Left ventricle myocardium inferior (tissue), 1 donor: Measurements from ENCODE around the gene NXNL1. TPM values are rescaled to one million over a fixed set of nuclear protein-coding genes. Genes with fewer than 3 reads are reported as not detected.

ENCODE experiments used
- DNase-seq: peaks from one replicate; pipeline ENCODE4 v3.0.0-alpha.2; 2020
- H3K27ac ChIP-seq: fragments of 200-600 bp; replicated peaks from 2 replicates; pipeline ENCODE4 v1.8.0; 2021
- H3K27me3 ChIP-seq: fragments of 200-600 bp; 2 replicates; pipeline ENCODE4 v1.8.0; 2021; ENCODE audit warnings: low read depth
- H3K36me3 ChIP-seq: fragments of 200-600 bp; 2 replicates; pipeline ENCODE4 v1.8.0; 2021
- H3K4me1 ChIP-seq: fragments of 200-600 bp; 2 replicates; pipeline ENCODE4 v1.8.0; 2021
- H3K4me3 ChIP-seq: fragments of 200-600 bp; 2 replicates; pipeline ENCODE4 v1.8.0; 2021; ENCODE audit warnings: mild to moderate bottlenecking, moderate library complexity
- H3K9me3 ChIP-seq: fragments of 200-600 bp; replicated peaks from 2 replicates; pipeline ENCODE4 v1.8.0; 2021
- intact Hi-C: fragments of 100-400 bp; cut with micrococcal nuclease; formaldehyde crosslinking; loops from one replicate; pipeline ENCODE4 v1.11.0; 2022
- total RNA-seq: library from RNA; stranded (reverse); fragmentation: NEBNext Ultra II Directional; extraction: Animal tissue kit (Norgen Biotek cat#: 25700); gene quantifications from one replicate; pipeline ENCODE4 v1.2.1, GENCODE V29; 2021
- TF ChIP-seq, protein P1 (sequence below): fragments of 200-600 bp; IDR thresholded peaks from 2 replicates; pipeline ENCODE4 v1.8.0; 2021; ENCODE audit warnings: antibody characterized with exemption, mild to moderate bottlenecking, borderline replicate concordance
- donor health status: DM: no; HTN: yes; CAD: no; lungs with severe emphysema.

NXNL1 gene
- total RNA-seq, 1 donor from 2014 or later, result 0.33 TPM

DNA sequence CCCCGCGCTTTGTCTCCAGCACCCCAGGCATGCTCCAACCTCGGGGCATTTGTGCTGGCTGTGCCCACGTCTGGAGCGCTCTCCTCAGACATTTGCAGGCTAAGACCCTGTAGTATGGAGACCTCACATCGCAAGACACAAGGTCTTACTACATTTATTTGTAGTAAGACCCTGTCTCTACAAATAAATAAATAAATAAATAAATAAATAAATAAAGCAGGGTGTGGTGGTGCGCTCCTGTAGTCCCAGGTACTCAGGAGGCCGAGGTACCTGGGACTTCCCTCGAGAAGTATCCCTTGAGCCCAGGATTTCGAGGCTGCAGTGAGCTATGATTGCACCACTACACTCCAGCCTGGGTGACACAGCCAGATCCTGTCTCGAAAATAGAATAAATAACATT, 4.6 kb downstream of the NXNL1 start:
- DNase-seq, result no peak
- TF ChIP-seq, protein P1, sequence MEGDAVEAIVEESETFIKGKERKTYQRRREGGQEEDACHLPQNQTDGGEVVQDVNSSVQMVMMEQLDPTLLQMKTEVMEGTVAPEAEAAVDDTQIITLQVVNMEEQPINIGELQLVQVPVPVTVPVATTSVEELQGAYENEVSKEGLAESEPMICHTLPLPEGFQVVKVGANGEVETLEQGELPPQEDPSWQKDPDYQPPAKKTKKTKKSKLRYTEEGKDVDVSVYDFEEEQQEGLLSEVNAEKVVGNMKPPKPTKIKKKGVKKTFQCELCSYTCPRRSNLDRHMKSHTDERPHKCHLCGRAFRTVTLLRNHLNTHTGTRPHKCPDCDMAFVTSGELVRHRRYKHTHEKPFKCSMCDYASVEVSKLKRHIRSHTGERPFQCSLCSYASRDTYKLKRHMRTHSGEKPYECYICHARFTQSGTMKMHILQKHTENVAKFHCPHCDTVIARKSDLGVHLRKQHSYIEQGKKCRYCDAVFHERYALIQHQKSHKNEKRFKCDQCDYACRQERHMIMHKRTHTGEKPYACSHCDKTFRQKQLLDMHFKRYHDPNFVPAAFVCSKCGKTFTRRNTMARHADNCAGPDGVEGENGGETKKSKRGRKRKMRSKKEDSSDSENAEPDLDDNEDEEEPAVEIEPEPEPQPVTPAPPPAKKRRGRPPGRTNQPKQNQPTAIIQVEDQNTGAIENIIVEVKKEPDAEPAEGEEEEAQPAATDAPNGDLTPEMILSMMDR, result no peak
- H3K4me3 ChIP-seq, result no peak overlapping the region
- H3K27ac ChIP-seq, result no peak overlapping the region
- H3K36me3 ChIP-seq, result no peaks in the 10 kb centered on the region
- H3K9me3 ChIP-seq, result no peaks in the 10 kb centered on the region
- intact Hi-C loops, result no loop called here
- peaks cover 6% of the 10 kb centered on the region for H3K4me1 ChIP-seq
- H3K27me3 ChIP-seq, result peaks cover 98% of the 10 kb centered on the region

DNA sequence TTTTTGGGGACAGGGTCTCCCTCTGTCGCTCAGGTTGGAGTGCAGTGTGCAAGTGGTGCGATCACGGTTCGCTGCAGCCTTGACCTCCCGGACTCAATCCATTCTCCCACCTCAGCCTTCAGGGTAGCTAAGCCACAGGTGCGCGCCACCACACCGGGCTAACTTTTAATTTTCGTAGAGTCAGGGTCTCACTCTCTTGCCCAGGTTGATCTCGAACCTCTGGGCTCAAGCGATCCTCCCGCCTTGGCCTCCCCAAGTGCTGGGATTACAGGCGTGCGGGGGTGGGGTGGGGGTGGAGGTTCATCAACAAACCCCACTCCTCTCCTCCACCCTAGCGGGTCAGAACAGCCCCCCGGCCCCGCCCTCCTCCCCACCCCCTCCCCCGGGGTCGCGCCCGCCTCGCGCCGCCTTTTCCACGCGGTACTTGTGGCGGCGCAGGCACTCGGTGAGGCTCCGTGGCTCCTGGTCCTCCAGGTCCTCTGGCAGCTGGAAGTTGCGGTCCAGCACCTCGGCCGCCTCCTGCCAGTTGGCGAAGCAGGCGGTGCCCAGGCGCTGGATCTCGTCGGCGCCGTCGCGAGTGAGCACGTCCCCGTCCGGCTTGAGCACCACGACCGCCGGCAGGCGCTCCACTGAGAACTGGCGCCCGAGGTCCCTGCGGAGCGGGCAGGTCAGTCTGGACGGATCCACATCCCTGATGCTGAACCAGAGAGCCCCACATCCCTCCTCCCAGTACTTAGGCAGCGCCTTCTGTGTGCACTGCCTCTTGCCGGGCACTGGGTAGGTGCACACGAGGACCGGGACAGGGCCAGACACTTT, 5.2 kb downstream of the NXNL1 start:
- H3K4me3 ChIP-seq, result no peak overlapping the region
- intact Hi-C loops, result no loop called here
- no peak for DNase-seq
- H3K27ac ChIP-seq, result no peak overlapping the region
- H3K36me3 ChIP-seq, result no peaks in the 10 kb centered on the region
- H3K4me1 ChIP-seq, result peaks cover 6% of the 10 kb centered on the region
- H3K27me3 ChIP-seq, result peaks cover 96% of the 10 kb centered on the region
- no peaks in the 10 kb centered on the region for H3K9me3 ChIP-seq
- TF ChIP-seq, protein P1, result no peak

DNA sequence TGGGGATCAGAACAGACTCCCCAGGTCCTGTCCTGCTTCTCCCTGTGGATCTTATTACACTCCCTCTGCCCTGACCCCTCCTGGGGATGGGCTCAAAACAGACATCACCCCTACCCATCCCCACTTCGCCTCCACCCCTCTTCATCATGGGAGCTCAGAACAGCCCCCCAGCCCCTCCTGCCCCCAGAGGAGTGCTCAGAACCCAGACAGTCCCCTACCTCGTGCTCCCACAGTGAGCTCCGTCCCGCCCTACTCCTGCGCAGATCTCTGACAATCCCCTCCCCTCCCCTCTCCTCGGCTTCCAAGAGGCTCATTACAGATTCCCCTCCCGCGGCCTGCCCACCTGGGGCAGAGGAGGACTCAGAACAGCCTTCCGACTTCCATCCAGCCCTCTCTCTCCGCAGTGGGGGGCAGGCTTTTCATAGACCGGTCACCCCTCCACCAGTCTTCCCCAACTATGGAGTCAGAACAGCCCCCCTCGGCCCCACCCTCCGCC, 6.1 kb downstream of the NXNL1 start:
- Histone ChIP-seq H3K36me3 (no peaks in the 10 kb centered on the region), H3K9me3 (no peaks in the 10 kb centered on the region), H3K4me3 (no peak overlapping the region), H3K27ac (no peak overlapping the region), H3K4me1 (peaks cover 6% of the 10 kb centered on the region), H3K27me3 (peaks cover 96% of the 10 kb centered on the region)
- intact Hi-C loops, result no loop called here
- DNase-seq, result no peak
- TF ChIP-seq, protein P1, result no peak

DNA sequence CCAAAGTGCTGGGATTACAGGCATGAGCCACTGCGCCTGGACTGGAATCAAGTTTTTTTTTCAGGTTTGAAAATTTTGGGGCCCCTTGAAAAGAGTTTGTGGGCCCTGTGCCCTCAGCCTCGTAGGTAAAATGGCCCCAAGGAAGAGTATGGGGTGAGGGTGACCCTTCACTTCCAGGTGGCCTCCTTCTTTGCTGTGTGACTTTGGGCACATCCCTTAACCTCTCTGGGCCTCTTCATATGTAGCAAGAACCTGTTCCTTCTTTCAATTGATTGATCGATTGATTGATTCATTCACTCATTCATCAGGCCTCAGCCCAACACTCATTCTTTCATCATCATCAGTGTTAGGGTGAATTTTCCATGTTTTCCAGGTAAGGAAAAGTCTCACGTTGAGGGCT, 8.9 kb downstream of the NXNL1 start:
- TF ChIP-seq, protein P1, result no peak
- Histone ChIP-seq H3K36me3 (no peaks in the 10 kb centered on the region), H3K27me3 (peaks cover 81% of the 10 kb centered on the region), H3K4me3 (no peak overlapping the region), H3K27ac (no peak overlapping the region), H3K4me1 (peaks cover 14% of the 10 kb centered on the region), H3K9me3 (no peaks in the 10 kb centered on the region)
- intact Hi-C loops, result no loop called here
- no peak for DNase-seq

DNA sequence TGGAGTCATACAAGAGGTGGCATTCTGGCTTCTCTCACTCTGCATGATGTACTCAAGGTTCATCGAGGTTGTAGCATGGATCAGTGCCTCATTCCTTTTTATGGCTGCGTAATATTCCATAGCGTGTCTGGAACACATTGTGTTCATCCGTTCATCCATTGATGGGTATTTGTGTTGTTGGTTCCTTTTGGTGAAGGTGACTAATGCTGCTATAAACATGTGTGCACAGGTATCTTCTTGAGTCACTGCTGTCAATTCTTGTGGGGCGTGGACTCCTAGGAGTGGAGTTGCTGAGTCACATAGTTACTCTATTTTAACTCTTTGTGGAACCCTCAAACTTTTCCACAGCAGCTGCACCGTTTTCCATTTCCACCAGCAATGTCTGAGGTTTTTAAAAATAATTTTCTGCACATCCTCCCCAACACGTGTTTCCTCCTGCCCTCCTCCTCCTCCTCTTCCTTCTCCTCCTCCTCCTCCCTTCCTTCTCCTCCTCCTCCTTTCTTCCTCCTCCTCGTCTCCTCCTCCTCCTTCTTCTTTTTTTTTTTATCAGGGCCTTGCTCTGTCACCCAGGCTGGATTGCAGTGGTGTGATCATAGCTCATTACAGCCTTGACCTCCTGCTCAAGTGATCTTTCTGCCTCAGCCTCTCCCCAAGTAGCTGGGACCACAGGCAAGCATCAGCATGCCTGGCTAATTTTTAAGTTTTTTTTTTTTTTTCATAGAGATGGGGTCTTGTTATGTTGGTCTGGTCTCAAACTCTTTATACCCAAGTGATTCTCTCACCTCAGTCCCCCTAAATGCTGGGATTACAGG, 10.3 kb downstream of the NXNL1 start:
- Histone ChIP-seq H3K4me3 (no peak overlapping the region), H3K4me1 (peaks cover 9% of the 10 kb centered on the region), H3K27me3 (peaks cover 67% of the 10 kb centered on the region), H3K27ac (no peak overlapping the region), H3K9me3 (no peaks in the 10 kb centered on the region), H3K36me3 (no peaks in the 10 kb centered on the region)
- intact Hi-C loops, result no loop called here
- TF ChIP-seq, protein P1, result no peak
- DNase-seq, result no peak
